CD4-positive, alpha-beta memory T cell (primary cell): ENCODE measurements around the gene SLC5A10. TPM values are rescaled to one million over a fixed set of nuclear protein-coding genes. Genes with fewer than 3 reads are reported as not detected.
A peak's percentile ranks its signal among the peaks of the same experiment; 100 is the strongest.
"Not testable (repeated sequence)": the region's sequence is repeated elsewhere in the genome, so short reads cannot be mapped to it uniquely, and the experiment has no call there.

Experiments used
- CTCF ChIA-PET: fragments of 350-600 bp; sonication (Branson Sonifier 250); formaldehyde crosslinking; loops from one replicate; lab custom pipeline; 2021; ENCODE audit warnings: inconsistent platforms; ENCODE audit not compliant: partially characterized antibody; lab: Charles Lee
- POLR2A ChIA-PET: fragments of 350-600 bp; sonication (Branson Sonifier 250); formaldehyde crosslinking; loops from one replicate; lab custom pipeline; 2021; ENCODE audit not compliant: partially characterized antibody; lab: Charles Lee
- DNase-seq, 5 donors: peaks; one replicate each; pipeline versions ENCODE4 v3.0.0 to v3.0.0-alpha.2; 2020 to 2022; ENCODE audit warnings: mixed read lengths in 1 of 5
- H3K27ac ChIP-seq: one replicate; pipeline ENCODE4 v1.7.0; 2013; ENCODE audit warnings: low read depth, low read length
- H3K27me3 ChIP-seq: 2 replicates; pipeline ENCODE4 v1.7.0; 2013; ENCODE audit warnings: mild to moderate bottlenecking, low read length, moderate library complexity; ENCODE audit not compliant: insufficient read depth
- H3K36me3 ChIP-seq: 2 replicates; pipeline ENCODE4 v1.7.0; 2013; ENCODE audit warnings: mild to moderate bottlenecking, low read length, moderate library complexity; ENCODE audit not compliant: insufficient read depth
- H3K4me1 ChIP-seq: 2 replicates; pipeline ENCODE4 v1.7.0; 2013; ENCODE audit warnings: mild to moderate bottlenecking, low read length, moderate library complexity; ENCODE audit not compliant: insufficient read depth
- H3K4me3 ChIP-seq, 2 donors: one replicate each; pipeline ENCODE4 v1.7.0; 2013; ENCODE audit warnings: low read length in 2 of 2, mild to moderate bottlenecking in 1 of 2
- H3K9me3 ChIP-seq, 2 donors: one replicate each; pipeline ENCODE4 v1.7.0; 2013; ENCODE audit warnings: low read length in 2 of 2, control low read depth in 1 of 2; ENCODE audit not compliant: control insufficient read depth in 1 of 2
- H3K27ac Mint-ChIP-seq, 7 donors: one replicate each; pipeline ENCODE4 v1.8.0; 2020 to 2021; ENCODE audit warnings: mixed read lengths in 7 of 7, mild to moderate bottlenecking in 6 of 7, inconsistent platforms in 3 of 7, moderate library complexity in 3 of 7
- H3K27me3 Mint-ChIP-seq, 2 donors: one replicate each; pipeline ENCODE4 v1.8.0; 2020 to 2021; ENCODE audit warnings: mixed read lengths in 2 of 2
- H3K36me3 Mint-ChIP-seq, 2 donors: one replicate each; pipeline ENCODE4 v1.8.0; 2020 to 2021; ENCODE audit warnings: mixed read lengths in 2 of 2, inconsistent platforms in 1 of 2, mild to moderate bottlenecking in 1 of 2
- H3K4me1 Mint-ChIP-seq, 4 donors: one replicate each; pipeline ENCODE4 v1.8.0; 2020 to 2021; ENCODE audit warnings: mixed read lengths in 4 of 4, mild to moderate bottlenecking in 1 of 4
- H3K4me3 Mint-ChIP-seq, 8 donors: one replicate each; pipeline ENCODE4 v1.8.0; 2020 to 2021; ENCODE audit warnings: mixed read lengths in 8 of 8, mild to moderate bottlenecking in 7 of 8, moderate library complexity in 6 of 8, inconsistent platforms in 3 of 8
- H3K9me3 Mint-ChIP-seq, 8 donors: one replicate each; pipeline ENCODE4 v1.8.0; 2020 to 2021; ENCODE audit warnings: mixed read lengths in 8 of 8, mild to moderate bottlenecking in 5 of 8, inconsistent platforms in 3 of 8, moderate library complexity in 1 of 8
- intact Hi-C: fragments of 100-400 bp; cut with micrococcal nuclease; formaldehyde crosslinking; loops from one replicate; pipeline ENCODE4 v1.15.1; 2023
- polyA plus RNA-seq, 2 donors: library from polyadenylated mRNA; unstranded; fragments of 300-500 nt; fragmentation: Illumina TruSeq; gene quantifications; one replicate each; pipeline ENCODE4 v1.2.3, GENCODE V29; 2021
- total RNA-seq, 2 experiments: library from RNA; stranded (reverse); gene quantifications; one replicate each; pipeline ENCODE4 v1.2.3, GENCODE V29; 2021

The SLC5A10 gene
- total and polyA plus RNA-seq, 4 experiments from 2014 or later, result 0.10 to 0.11 TPM; not detected in 2

DNA sequence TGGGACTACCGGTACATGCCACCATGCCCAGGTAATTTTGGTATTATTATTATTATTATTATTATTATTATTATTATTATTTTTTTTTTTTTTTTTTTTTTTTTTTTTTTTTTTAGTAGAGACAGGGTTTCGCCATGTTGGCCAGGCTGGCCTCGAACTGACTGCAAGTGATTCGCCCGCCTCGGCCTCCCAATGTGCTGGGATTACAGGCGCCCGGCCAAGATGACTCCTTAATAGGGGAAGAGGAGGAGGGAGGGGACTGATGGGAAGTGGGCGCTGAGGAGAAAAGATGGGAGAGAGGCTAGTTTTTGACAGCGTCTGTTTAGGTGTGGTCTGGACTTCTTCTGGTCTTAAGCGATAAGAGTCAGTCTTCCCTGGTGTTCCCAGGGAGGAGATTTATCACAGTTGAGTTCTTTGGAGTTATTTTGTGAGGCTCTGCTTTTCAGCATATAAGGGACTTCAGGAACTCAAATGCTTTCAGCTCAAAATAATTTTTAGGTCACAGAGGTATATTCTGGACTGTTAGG is 34.4 kb upstream of the SLC5A10 start:
- CTCF ChIA-PET, result interaction anchor here (1.5 kb wide), 1 partner anchor 44 kb away, joined by 6 read pairs; no protein-coding TSS in a partner anchor
- DNase-seq, result no peak
- H3K4me3 ChIP-seq, result no peak overlapping the region
- H3K4me1 ChIP-seq, result peaks cover 31% of the 10 kb centered on the region
- intact Hi-C loops, result no loop called here
- H3K4me3 Mint-ChIP-seq, result no peak overlapping the region
- POLR2A ChIA-PET, result no interaction called here
- no peaks in the 10 kb centered on the region for H3K9me3 ChIP-seq
- no peak overlapping the region for H3K27ac ChIP-seq
- no peak overlapping the region for H3K27ac Mint-ChIP-seq
- H3K27me3 Mint-ChIP-seq, result no peaks in the 10 kb centered on the region
- peaks cover 31 to 44% of the 10 kb centered on the region in 2 donors for H3K36me3 Mint-ChIP-seq
- peaks cover 17% of the 10 kb centered on the region for H3K36me3 ChIP-seq
- H3K9me3 Mint-ChIP-seq, result no peaks in the 10 kb centered on the region
- H3K27me3 ChIP-seq, result no peaks in the 10 kb centered on the region
- peaks cover 30 to 51% (median 41%) of the 10 kb centered on the region in 4 donors for H3K4me1 Mint-ChIP-seq

DNA sequence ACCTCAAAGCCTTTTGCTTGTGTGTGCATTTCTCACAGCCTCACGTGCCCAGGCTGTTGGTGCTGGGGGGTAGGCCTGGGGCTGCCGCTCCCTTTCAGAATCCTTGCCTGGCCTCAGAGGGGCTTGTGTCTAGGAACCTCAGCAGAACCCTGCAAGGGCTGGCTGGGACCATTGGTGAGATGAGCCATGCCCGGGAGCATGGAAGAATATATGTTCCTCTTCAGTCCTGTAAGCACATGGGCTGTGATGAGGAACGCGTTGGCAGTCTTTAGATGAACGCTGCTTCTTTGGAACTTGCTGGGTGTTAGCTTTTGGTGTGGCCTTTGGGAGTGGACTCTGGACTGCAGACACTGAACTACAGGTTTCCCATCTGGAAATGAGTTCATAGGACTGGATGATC is 32.0 kb upstream of the SLC5A10 start:
- CTCF ChIA-PET, result no interaction called here

DNA sequence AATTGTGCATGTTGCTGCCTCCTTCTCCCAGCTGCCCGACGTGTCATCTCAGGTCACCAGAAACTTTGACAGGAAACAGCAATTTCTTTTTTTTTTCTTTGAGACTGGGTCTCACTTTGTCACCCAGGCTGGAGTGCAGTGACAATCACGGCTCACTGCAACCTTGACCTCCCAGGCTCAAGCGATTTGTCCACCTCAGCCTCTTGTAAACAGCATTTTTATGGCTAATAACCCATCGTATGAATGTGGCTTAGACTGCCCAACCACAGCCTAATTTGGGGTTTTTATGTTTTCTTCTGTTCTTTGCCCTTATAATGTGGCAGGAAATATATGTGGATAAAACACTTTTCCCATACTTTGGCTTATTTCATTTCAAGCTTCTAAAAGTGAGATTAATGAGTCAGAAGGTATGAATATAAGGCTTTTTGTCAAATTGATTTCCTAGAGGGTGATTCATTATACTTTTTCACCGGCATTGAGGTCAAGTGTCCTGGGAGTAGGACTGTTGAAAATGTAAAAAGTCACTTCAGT is 31.0 kb upstream of the SLC5A10 start:
- Histone ChIP-seq H3K4me3 (no peak overlapping the region), H3K27ac (no peak overlapping the region), H3K27me3 (no peaks in the 10 kb centered on the region), H3K4me1 (peaks cover 50% of the 10 kb centered on the region), H3K9me3 (no peaks in the 10 kb centered on the region), H3K36me3 (peaks cover 9% of the 10 kb centered on the region)
- Mint-ChIP-seq H3K4me1 (peaks cover 39 to 69% (median 52%) of the 10 kb centered on the region in 4 donors), H3K36me3 (peaks cover 21 to 30% of the 10 kb centered on the region in 2 donors), H3K27me3 (no peaks in the 10 kb centered on the region), H3K27ac (peak overlapping the region in 5 of 7 donors; percentile 14 to 72 (median 38)), H3K9me3 (no peaks in the 10 kb centered on the region), H3K4me3 (peak overlapping the region in 7 of 8 donors; percentile 10 to 66 (median 38))
- ChIA-PET CTCF (no interaction called here), POLR2A (interaction anchor here (1.0 to 1.6 kb wide), 2 partner anchors 35 to 63 kb away, joined by 3 to 4 read pairs; partner anchors contain the start of gene PRPSAP2)
- intact Hi-C loops, result no loop called here
- DNase-seq, result no peak

More for the DNA sequence above, 32.0 kb upstream of the SLC5A10 start:
- Mint-ChIP-seq H3K4me3 (peak overlapping the region in 1 of 8 donors; percentile 48), H3K36me3 (peaks cover 21 to 33% of the 10 kb centered on the region in 2 donors), H3K9me3 (no peaks in the 10 kb centered on the region), H3K27me3 (no peaks in the 10 kb centered on the region), H3K4me1 (peaks cover 34 to 60% (median 45%) of the 10 kb centered on the region in 4 donors), H3K27ac (peak overlapping the region in 5 of 7 donors; percentile 8 to 75 (median 32))
- no peaks in the 10 kb centered on the region for H3K9me3 ChIP-seq
- H3K27ac ChIP-seq, result no peak overlapping the region
- DNase-seq, result no peak
- peaks cover 9% of the 10 kb centered on the region for H3K36me3 ChIP-seq
- intact Hi-C loops, result no loop called here
- H3K4me1 ChIP-seq, result peaks cover 41% of the 10 kb centered on the region
- no peaks in the 10 kb centered on the region for H3K27me3 ChIP-seq
- POLR2A ChIA-PET, result interaction anchor here (1.0 to 1.6 kb wide), 2 partner anchors 36 to 62 kb away, joined by 3 to 4 read pairs; partner anchors contain the start of gene PRPSAP2
- H3K4me3 ChIP-seq, result no peak overlapping the region

DNA sequence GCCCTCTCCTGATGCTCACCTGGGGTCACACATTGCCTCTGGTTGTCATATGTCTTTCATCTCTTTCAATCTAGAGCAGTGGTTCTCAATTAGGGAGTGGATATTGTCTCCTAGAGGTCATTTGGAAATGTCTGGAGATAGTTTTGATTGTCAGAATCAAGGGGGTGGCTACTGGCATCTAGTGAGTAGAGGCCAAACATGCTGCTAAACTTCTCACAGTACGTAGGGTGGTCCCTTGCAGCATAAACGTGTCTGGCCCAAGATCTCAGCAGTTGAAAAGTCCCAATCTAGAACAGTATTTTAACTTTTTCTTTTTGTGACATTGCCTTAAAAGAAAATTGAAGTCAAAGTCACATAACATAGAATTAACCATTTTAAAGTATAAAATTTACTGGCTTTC is 30.5 kb upstream of the SLC5A10 start:
- Histone ChIP-seq H3K27ac (no peak overlapping the region), H3K9me3 (no peaks in the 10 kb centered on the region), H3K4me1 (peaks cover 54% of the 10 kb centered on the region), H3K27me3 (no peaks in the 10 kb centered on the region), H3K36me3 (peaks cover 9% of the 10 kb centered on the region), H3K4me3 (no peak overlapping the region)
- no peak for DNase-seq
- intact Hi-C loops, result no loop called here
- Mint-ChIP-seq H3K36me3 (peaks cover 21 to 25% of the 10 kb centered on the region in 2 donors), H3K27ac (peak overlapping the region in 3 of 7 donors; percentile 14 to 38 (median 28)), H3K4me3 (peak overlapping the region in 7 of 8 donors; percentile 10 to 66 (median 38)), H3K27me3 (no peaks in the 10 kb centered on the region), H3K9me3 (no peaks in the 10 kb centered on the region), H3K4me1 (peaks cover 39 to 68% (median 52%) of the 10 kb centered on the region in 4 donors)
- ChIA-PET CTCF (no interaction called here), POLR2A (interaction anchor here (1.6 kb wide), 1 partner anchor 34 kb away, joined by 4 read pairs; no protein-coding TSS in a partner anchor)

DNA sequence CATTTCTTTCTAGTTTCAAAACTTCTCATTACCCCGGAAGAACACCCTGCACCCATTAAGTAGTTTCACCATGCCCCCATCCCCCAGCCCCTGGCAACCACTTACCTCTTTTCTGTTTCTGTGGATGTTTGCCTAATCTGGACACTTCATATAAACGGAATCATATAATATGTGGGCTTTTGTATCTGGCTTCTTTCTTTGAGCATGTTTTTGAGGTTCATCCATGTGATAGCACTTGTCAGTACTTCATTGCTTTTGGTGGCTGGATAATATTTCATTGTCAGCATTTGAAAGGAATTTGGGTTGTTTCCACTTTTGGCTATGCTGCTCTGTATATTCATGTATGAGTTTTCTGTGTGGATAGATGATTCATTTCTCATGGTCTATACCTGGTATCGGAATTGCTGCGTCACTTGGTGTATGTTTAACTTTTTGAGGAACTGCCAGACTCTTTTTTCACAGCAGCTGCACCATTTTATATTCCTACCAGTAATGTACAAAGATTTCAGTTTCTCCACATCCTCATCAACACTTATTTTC is 30.0 kb upstream of the SLC5A10 start:
- H3K27ac ChIP-seq, result no peak overlapping the region
- intact Hi-C loops, result no loop called here
- DNase-seq, result no peak
- H3K27me3 ChIP-seq, result no peaks in the 10 kb centered on the region
- H3K36me3 Mint-ChIP-seq, result peaks cover 21% of the 10 kb centered on the region in 2 donors
- no peak overlapping the region for H3K4me3 ChIP-seq
- peaks cover 59% of the 10 kb centered on the region for H3K4me1 ChIP-seq
- POLR2A ChIA-PET, result no interaction called here
- H3K27ac Mint-ChIP-seq, result peak overlapping the region in 4 of 7 donors; percentile 13 to 74 (median 64)
- peaks cover 39 to 70% (median 54%) of the 10 kb centered on the region in 4 donors for H3K4me1 Mint-ChIP-seq
- H3K27me3 Mint-ChIP-seq, result no peaks in the 10 kb centered on the region
- no peaks in the 10 kb centered on the region for H3K9me3 Mint-ChIP-seq
- CTCF ChIA-PET, result no interaction called here
- peaks cover 9% of the 10 kb centered on the region for H3K36me3 ChIP-seq
- H3K4me3 Mint-ChIP-seq, result peak overlapping the region in 5 of 8 donors; percentile 3 to 65 (median 57)
- no peaks in the 10 kb centered on the region for H3K9me3 ChIP-seq

DNA sequence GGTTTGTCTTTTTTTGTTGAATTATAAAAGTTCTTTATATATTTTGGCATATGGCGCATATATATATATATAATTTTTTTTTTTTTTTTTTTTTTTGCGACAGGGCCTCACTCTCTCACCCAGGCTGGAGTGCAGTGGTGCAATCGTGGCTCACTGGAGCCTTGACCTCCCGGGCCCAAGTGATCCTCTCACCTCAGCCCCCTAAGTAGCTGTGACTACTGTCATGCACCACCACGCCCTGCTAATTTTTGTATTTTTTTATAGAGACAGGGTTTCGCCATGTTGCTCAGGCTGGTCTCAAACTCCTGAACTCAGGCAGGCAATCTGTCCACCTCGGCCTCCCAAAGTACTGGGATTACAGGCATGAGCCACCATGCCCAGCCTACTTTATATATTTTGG is 29.4 kb upstream of the SLC5A10 start:
- POLR2A ChIA-PET, result not testable (repeated sequence)

DNA sequence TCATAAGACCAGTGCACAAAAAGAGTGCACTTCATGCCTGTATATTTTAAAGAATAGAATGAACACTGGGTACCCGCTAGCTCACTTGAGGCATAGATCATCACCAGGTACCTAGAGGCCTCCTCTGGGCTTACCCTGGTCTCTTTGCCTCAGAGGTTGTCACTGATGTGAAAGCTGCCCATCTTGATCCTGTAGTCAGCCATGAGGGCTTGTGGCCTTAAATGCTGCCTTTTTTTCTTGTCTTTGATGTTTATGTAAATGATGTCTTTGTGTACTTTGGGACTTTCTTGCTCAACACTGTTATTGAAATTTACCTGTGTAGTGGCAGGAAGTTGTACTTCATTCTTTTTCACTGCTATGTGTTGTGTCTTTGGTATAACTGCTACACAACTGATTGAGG is 26.8 kb upstream of the SLC5A10 start:
- Histone ChIP-seq H3K36me3 (peaks cover 11% of the 10 kb centered on the region), H3K9me3 (no peaks in the 10 kb centered on the region), H3K27me3 (no peaks in the 10 kb centered on the region), H3K4me3 (no peak overlapping the region), H3K4me1 (peaks cover 53% of the 10 kb centered on the region), H3K27ac (no peak overlapping the region)
- peak overlapping the region in 4 of 7 donors; percentile 15 to 70 (median 42) for H3K27ac Mint-ChIP-seq
- peak in 1 of 5 donors; percentile 17 for DNase-seq
- no peaks in the 10 kb centered on the region for H3K27me3 Mint-ChIP-seq
- ChIA-PET POLR2A (interaction anchor here (1.4 kb wide), 1 partner anchor 13 kb away, joined by 3 read pairs; no protein-coding TSS in a partner anchor), CTCF (interaction anchor here (1.9 kb wide), 1 partner anchor 36 kb away, joined by 5 read pairs; no protein-coding TSS in a partner anchor)
- peak overlapping the region in 5 of 8 donors; percentile 8 to 53 (median 38) for H3K4me3 Mint-ChIP-seq
- no peaks in the 10 kb centered on the region for H3K9me3 Mint-ChIP-seq
- H3K4me1 Mint-ChIP-seq, result peaks cover 24 to 44% (median 34%) of the 10 kb centered on the region in 4 donors
- intact Hi-C loops, result loop anchor here (1.0 kb wide), 1 partner anchor 30 kb away; no protein-coding TSS in a partner anchor
- peaks cover 25 to 27% of the 10 kb centered on the region in 2 donors for H3K36me3 Mint-ChIP-seq

More for the DNA sequence above, 29.4 kb upstream of the SLC5A10 start:
- H3K36me3 Mint-ChIP-seq, result peaks cover 18 to 21% of the 10 kb centered on the region in 2 donors
- peaks cover 61% of the 10 kb centered on the region for H3K4me1 ChIP-seq
- H3K27ac ChIP-seq, H3K4me3 Mint-ChIP-seq, H3K27me3 ChIP-seq, H3K9me3 Mint-ChIP-seq, H3K27me3 Mint-ChIP-seq, H3K27ac Mint-ChIP-seq, H3K9me3 ChIP-seq, intact Hi-C loops, H3K36me3 ChIP-seq, H3K4me3 ChIP-seq, DNase-seq: not testable (repeated sequence)
- H3K4me1 Mint-ChIP-seq, result peaks cover 36 to 68% (median 51%) of the 10 kb centered on the region in 4 donors
- CTCF ChIA-PET, result interaction anchor here (1.5 kb wide), 1 partner anchor 39 kb away, joined by 6 read pairs; no protein-coding TSS in a partner anchor
